ENCODE results near the gene TUBGCP6. TPM values are rescaled to one million over a fixed set of nuclear protein-coding genes. Genes with fewer than 3 reads are reported as not detected.
A peak's percentile ranks its signal among the peaks of the same experiment; 100 is the strongest.

Gene TUBGCP6
- total RNA-seq, 4 donors from 2014 or later: 43.8 to 110 (median 73.1) TPM

- H3K27ac ChIP-seq: peak overlapping the region in 1 of 4 donors; percentile 93
- no peak overlapping the region for H3K4me3 ChIP-seq
- H3K36me3 ChIP-seq: no peaks in the 10 kb centered on the region
- in situ Hi-C loops (cut with MboI; ENCODE audit: low pct_ligation_motif_present in 1 of 4, low pct_unique_long_range_greater_than_20kb in 1 of 4, low sequenced_read_pairs in 3 of 4): no loop called here
- no peaks in the 10 kb centered on the region for H3K9me3 ChIP-seq
- no peaks in the 10 kb centered on the region for H3K27me3 ChIP-seq
- peaks cover 40 to 79% (median 69%) of the 10 kb centered on the region in 4 donors for H3K4me1 ChIP-seq
- no peak for DNase-seq
- 89% methylated on average over 11 of the region's 11 CpGs; no CpG with 5 or more reads in 1 of the 2 donors for WGBS, 2 donors (ENCODE audit: low coverage in 1 of 2)
- TF ChIP-seq EP300 (IDR thresholded peaks at IDR 0.05; ENCODE audit: low read depth) (no peak), POLR2AphosphoS5 (IDR thresholded peaks at IDR 0.05) (no peak), CTCF (IDR thresholded peaks at IDR 0.05) (no peak), POLR2A (IDR thresholded peaks at IDR 0.05) (no peak)
- intact Hi-C loops (cut with DNase I; ENCODE audit: low total_unique reads): no loop called here
These were observed 56.5 kb downstream of the TUBGCP6 start for GRCh38 chr22:50188356-50188755.

GRCh38 chr22:50186761-50187523 is 57.9 kb downstream of the TUBGCP6 start:
- H3K27ac ChIP-seq: peak overlapping the region; percentile 81 to 93 (median 84)
- H3K4me3 ChIP-seq: peak overlapping the region; percentile 49 to 80 (median 76)
- in situ Hi-C loops (cut with MboI; ENCODE audit: low pct_ligation_motif_present in 1 of 4, low pct_unique_long_range_greater_than_20kb in 1 of 4, low sequenced_read_pairs in 3 of 4): no loop called here
- intact Hi-C loops (cut with DNase I; ENCODE audit: low total_unique reads): no loop called here
- DNase-seq: peak; percentile 78
- no peaks in the 10 kb centered on the region for H3K9me3 ChIP-seq
- H3K4me1 ChIP-seq: peaks cover 38 to 69% (median 62%) of the 10 kb centered on the region in 4 donors
- no peaks in the 10 kb centered on the region for H3K36me3 ChIP-seq
- WGBS, 2 donors (ENCODE audit: low coverage in 1 of 2): 15% methylated on average over 17 of the region's 26 CpGs; no CpG with 5 or more reads in 1 of the 2 donors
- no peaks in the 10 kb centered on the region for H3K27me3 ChIP-seq
- TF ChIP-seq EP300 (IDR thresholded peaks at IDR 0.05; ENCODE audit: low read depth): no peak
- TF ChIP-seq POLR2A (IDR thresholded peaks at IDR 0.05): peak; percentile 24

GRCh38 chr22:50186181-50186714 is 58.6 kb downstream of the TUBGCP6 start:
- peak overlapping the region; percentile 81 to 93 (median 84) for H3K27ac ChIP-seq
- WGBS, 2 donors (ENCODE audit: low coverage in 1 of 2): 0% methylated on average over 7 of the region's 47 CpGs; no CpG with 5 or more reads in 1 of the 2 donors
- H3K27me3 ChIP-seq: no peaks in the 10 kb centered on the region
- no peaks in the 10 kb centered on the region for H3K36me3 ChIP-seq
- H3K9me3 ChIP-seq: no peaks in the 10 kb centered on the region
- intact Hi-C loops (cut with DNase I; ENCODE audit: low total_unique reads): no loop called here
- no peak for TF ChIP-seq POLR2A (IDR thresholded peaks at IDR 0.05)
- TF ChIP-seq CTCF (IDR thresholded peaks at IDR 0.05): no peak
- H3K4me1 ChIP-seq: peaks cover 36 to 63% (median 56%) of the 10 kb centered on the region in 4 donors
- in situ Hi-C loops (cut with MboI; ENCODE audit: low pct_ligation_motif_present in 1 of 4, low pct_unique_long_range_greater_than_20kb in 1 of 4, low sequenced_read_pairs in 3 of 4): no loop called here
- no peak for DNase-seq
- H3K4me3 ChIP-seq: peak overlapping the region; percentile 49 to 80 (median 76)

GRCh38 chr22:50185375-50186087 is 59.3 kb downstream of the TUBGCP6 start, which contains the start of gene TRABD:
TRABD (plus strand) TSS chr22:50185913; CDS start chr22:50193061, 7,148 bp downstream.
- peak within 1 kb of the TSS; percentile 81 to 93 (median 84) for H3K27ac ChIP-seq
- H3K27me3 ChIP-seq: no peaks in the 10 kb centered on the region
- TF ChIP-seq POLR2A (IDR thresholded peaks at IDR 0.05): no peak
- TF ChIP-seq POLR2AphosphoS5 (IDR thresholded peaks at IDR 0.05): no peak
- TF ChIP-seq EP300 (IDR thresholded peaks at IDR 0.05; ENCODE audit: low read depth): no peak
- TF ChIP-seq CTCF (IDR thresholded peaks at IDR 0.05): no peak
- no peaks in the 10 kb centered on the region for H3K9me3 ChIP-seq
- H3K4me3 ChIP-seq: peak within 1 kb of the TSS; percentile 49 to 80 (median 76)
- peak; percentile 93 for DNase-seq
- intact Hi-C loops (cut with DNase I; ENCODE audit: low total_unique reads): no loop called here
- no peaks in the 10 kb centered on the region for H3K36me3 ChIP-seq
- H3K4me1 ChIP-seq: peaks cover 30 to 56% (median 48%) of the 10 kb centered on the region in 4 donors
- in situ Hi-C loops (cut with MboI; ENCODE audit: low pct_ligation_motif_present in 1 of 4, low pct_unique_long_range_greater_than_20kb in 1 of 4, low sequenced_read_pairs in 3 of 4): no loop called here
- 3% methylated on average over 28 of the region's 90 CpGs; no CpG with 5 or more reads in 1 of the 2 donors for WGBS, 2 donors (ENCODE audit: low coverage in 1 of 2)

All from transverse colon (tissue), 4 donors.